ENCODE results near the gene COL1A1. TPM values are rescaled to one million over a fixed set of nuclear protein-coding genes. Genes with fewer than 3 reads are reported as not detected.

COL1A1 gene
- total RNA-seq, 1 experiment from 2014 or later, result 4.5 TPM

- Mint-ChIP-seq H3K27ac (ENCODE audit: low read depth, unreplicated experiment) (peak overlapping the region; percentile 80), H3K27me3 (ENCODE audit: insufficient read depth, unreplicated experiment) (no peaks in the 10 kb centered on the region), H3K9me3 (ENCODE audit: unreplicated experiment) (no peaks in the 10 kb centered on the region), H3K4me3 (ENCODE audit: unreplicated experiment) (peak overlapping the region; percentile 82), H3K36me3 (ENCODE audit: insufficient read depth, unreplicated experiment) (no peaks in the 10 kb centered on the region), H3K4me1 (ENCODE audit: insufficient read depth, unreplicated experiment) (peaks cover 26% of the 10 kb centered on the region)
- ChIA-PET POLR2A (interaction anchor here (0.5 to 5.7 kb wide), 20 partner anchors 10 to 475 kb away, joined by 3 to 35 read pairs (median 6); partner anchors contain the start of genes ITGA3 and PDK2), CTCF (interaction anchor here (0.5 to 4.2 kb wide), 9 partner anchors 10 to 219 kb away, joined by 3 to 36 read pairs (median 9); partner anchors contain the start of gene PDK2)
- TSS peak; percentile 60 for BruUV-seq (replicated peaks)
- intact Hi-C loops (cut with micrococcal nuclease), result loop anchor here (1.0 kb wide), 1 partner anchor 124 kb away; no protein-coding TSS in a partner anchor
- TF ChIP-seq, protein P1, sequence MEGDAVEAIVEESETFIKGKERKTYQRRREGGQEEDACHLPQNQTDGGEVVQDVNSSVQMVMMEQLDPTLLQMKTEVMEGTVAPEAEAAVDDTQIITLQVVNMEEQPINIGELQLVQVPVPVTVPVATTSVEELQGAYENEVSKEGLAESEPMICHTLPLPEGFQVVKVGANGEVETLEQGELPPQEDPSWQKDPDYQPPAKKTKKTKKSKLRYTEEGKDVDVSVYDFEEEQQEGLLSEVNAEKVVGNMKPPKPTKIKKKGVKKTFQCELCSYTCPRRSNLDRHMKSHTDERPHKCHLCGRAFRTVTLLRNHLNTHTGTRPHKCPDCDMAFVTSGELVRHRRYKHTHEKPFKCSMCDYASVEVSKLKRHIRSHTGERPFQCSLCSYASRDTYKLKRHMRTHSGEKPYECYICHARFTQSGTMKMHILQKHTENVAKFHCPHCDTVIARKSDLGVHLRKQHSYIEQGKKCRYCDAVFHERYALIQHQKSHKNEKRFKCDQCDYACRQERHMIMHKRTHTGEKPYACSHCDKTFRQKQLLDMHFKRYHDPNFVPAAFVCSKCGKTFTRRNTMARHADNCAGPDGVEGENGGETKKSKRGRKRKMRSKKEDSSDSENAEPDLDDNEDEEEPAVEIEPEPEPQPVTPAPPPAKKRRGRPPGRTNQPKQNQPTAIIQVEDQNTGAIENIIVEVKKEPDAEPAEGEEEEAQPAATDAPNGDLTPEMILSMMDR (IDR thresholded peaks at IDR 0.05; ENCODE audit: unreplicated experiment), result peak; percentile 52
- peak; percentile 92 for DNase-seq (ENCODE audit: unreplicated experiment)
These were observed 50.1 kb downstream of the COL1A1 start for GRCh38 chr17:50151041-50151936.

DNA sequence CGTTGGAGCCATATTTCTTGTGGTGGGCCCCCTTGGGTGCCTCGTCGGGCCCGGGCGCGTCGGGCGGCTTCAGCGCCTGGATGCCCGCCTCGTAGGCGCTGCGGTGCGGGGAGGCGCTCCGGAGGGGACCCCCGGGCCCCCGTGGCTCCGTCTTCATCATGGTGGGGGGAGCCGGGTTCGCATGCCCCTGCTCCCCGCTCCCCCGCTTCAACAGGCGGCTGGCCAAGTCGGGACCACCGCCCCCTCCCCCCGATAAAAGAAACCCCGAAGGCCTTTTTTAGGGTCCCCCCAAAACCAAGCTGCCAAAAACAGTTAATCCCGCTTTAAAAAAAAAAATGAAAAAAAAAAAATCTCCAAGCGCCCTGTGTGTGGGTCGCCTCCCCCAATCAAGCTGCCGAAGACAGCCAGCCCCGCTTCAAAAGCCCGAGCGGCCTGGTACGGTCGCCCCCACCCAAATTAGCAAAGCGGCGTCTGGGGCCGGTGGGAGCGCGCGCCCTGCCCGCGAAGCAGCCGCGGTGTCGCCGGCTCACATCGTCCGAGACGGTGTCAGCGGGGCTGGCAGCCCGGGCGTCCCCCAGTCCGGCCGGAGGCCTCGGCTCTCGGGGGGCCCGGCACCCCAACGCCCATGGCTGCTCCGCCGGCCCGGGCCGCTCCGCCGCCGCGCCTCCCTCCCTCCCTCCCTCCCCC, 50.9 kb downstream of the COL1A1 start, which contains the start of gene PPP1R9B:
Gene PPP1R9B, minus strand, starts transcription at position 324 of the 687 bp plus-strand sequence. Its CDS starts 164 bp downstream, at position 160.
- BruUV-seq (replicated peaks), result no TSS peak
- CTCF ChIA-PET, result interaction anchor here (0.6 to 4.2 kb wide), 3 partner anchors 11 to 106 kb away, joined by 3 to 36 read pairs (median 23); partner anchors contain the start of gene PDK2
- H3K36me3 Mint-ChIP-seq (ENCODE audit: insufficient read depth, unreplicated experiment), result no peaks in the 10 kb centered on the region
- no peak for DNase-seq (ENCODE audit: unreplicated experiment)
- TF ChIP-seq, protein P1 (IDR thresholded peaks at IDR 0.05; ENCODE audit: unreplicated experiment), result no peak
- H3K4me3 Mint-ChIP-seq (ENCODE audit: unreplicated experiment), result peak within 1 kb of the TSS; percentile 82
- H3K9me3 Mint-ChIP-seq (ENCODE audit: unreplicated experiment), result no peaks in the 10 kb centered on the region
- H3K27me3 Mint-ChIP-seq (ENCODE audit: insufficient read depth, unreplicated experiment), result no peaks in the 10 kb centered on the region
- H3K4me1 Mint-ChIP-seq (ENCODE audit: insufficient read depth, unreplicated experiment), result peaks cover 34% of the 10 kb centered on the region
- H3K27ac Mint-ChIP-seq (ENCODE audit: low read depth, unreplicated experiment), result peak within 1 kb of the TSS; percentile 80
- intact Hi-C loops (cut with micrococcal nuclease), result loop anchor here (1.0 kb wide), 1 partner anchor 123 kb away; no protein-coding TSS in a partner anchor
- POLR2A ChIA-PET, result interaction anchor here (0.6 to 5.7 kb wide), 11 partner anchors 11 to 279 kb away, joined by 3 to 35 read pairs (median 7); partner anchors contain the start of gene PDK2

DNA sequence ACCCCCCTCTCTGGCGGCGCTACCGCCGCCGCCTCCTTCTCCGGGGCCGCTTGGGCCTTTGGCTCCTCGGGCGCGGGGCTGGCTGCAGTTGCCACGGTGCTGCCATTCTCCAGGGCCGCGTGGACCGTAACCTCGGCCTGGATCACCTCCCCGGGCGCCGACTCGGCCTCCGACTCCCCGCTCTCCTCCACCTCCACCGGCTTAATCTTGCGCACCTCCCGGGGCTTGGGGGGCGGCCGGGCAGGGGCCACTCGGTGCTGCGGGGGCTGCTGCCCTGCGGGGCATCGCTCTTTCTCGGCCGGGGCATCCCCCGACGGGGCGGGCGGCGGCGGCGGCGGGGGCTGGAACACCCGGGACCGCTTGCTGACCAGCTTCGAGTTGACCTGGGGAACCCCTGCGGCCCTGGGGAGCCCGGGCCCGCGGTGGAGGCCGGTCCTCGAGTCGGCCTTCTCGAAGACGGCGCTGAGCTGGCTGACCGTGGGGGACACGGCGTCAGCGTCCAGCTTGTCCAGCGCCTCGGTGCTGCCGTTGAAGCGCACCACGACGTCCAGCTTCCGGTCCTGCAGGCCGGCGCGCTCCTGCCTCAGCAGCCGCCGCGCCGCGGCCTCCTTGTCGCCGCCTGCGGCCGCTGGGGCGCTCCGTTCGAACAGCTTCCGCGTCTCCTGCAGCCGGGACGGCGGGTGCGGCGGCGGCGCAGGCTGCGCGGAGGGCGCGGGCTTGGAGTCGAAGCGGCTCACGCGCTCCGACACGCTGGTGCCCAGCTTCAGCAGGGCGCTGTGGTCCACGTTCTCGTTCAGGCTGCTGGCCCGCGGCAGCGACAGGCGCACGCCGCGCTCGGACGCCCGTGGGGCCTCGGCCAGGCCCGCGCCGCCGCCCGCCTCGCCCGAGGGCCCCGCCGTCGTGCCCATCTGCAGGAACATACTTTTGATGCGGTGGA, 51.7 kb downstream of the COL1A1 start:
- TF ChIP-seq, protein P1 (IDR thresholded peaks at IDR 0.05; ENCODE audit: unreplicated experiment), result no peak
- ChIA-PET POLR2A (interaction anchor here (0.7 to 5.7 kb wide), 9 partner anchors 12 to 247 kb away, joined by 3 to 35 read pairs (median 7); partner anchors contain the start of gene PDK2), CTCF (interaction anchor here (0.6 to 4.2 kb wide), 6 partner anchors 12 to 124 kb away, joined by 3 to 36 read pairs (median 4); partner anchors contain the start of gene PDK2)
- peaks cover 42% of the 10 kb centered on the region for H3K4me1 Mint-ChIP-seq (ENCODE audit: insufficient read depth, unreplicated experiment)
- peak overlapping the region; percentile 82 for H3K4me3 Mint-ChIP-seq (ENCODE audit: unreplicated experiment)
- DNase-seq (ENCODE audit: unreplicated experiment), result peak; percentile 50
- no peaks in the 10 kb centered on the region for H3K27me3 Mint-ChIP-seq (ENCODE audit: insufficient read depth, unreplicated experiment)
- BruUV-seq (replicated peaks), result no TSS peak
- intact Hi-C loops (cut with micrococcal nuclease), result no loop called here
- peaks cover 2% of the 10 kb centered on the region for H3K36me3 Mint-ChIP-seq (ENCODE audit: insufficient read depth, unreplicated experiment)
- no peaks in the 10 kb centered on the region for H3K9me3 Mint-ChIP-seq (ENCODE audit: unreplicated experiment)
- no peak overlapping the region for H3K27ac Mint-ChIP-seq (ENCODE audit: low read depth, unreplicated experiment)

All from MCF 10A (cell line).